Left ventricle myocardium inferior (tissue), 1 donor: ENCODE measurements around the gene SBNO2. TPM values are rescaled to one million over a fixed set of nuclear protein-coding genes. Genes with fewer than 3 reads are reported as not detected.
"Not testable (repeated sequence)": the region's sequence is repeated elsewhere in the genome, so short reads cannot be mapped to it uniquely, and the experiment has no call there.

Experiments
- DNase-seq: peaks from one replicate; pipeline ENCODE4 v3.0.0-alpha.2; 2020
- H3K27ac ChIP-seq: fragments of 200-600 bp; replicated peaks from 2 replicates; pipeline ENCODE4 v1.8.0; 2021
- H3K27me3 ChIP-seq: fragments of 200-600 bp; 2 replicates; pipeline ENCODE4 v1.8.0; 2021; ENCODE audit warnings: low read depth
- H3K36me3 ChIP-seq: fragments of 200-600 bp; 2 replicates; pipeline ENCODE4 v1.8.0; 2021
- H3K4me1 ChIP-seq: fragments of 200-600 bp; 2 replicates; pipeline ENCODE4 v1.8.0; 2021
- H3K4me3 ChIP-seq: fragments of 200-600 bp; 2 replicates; pipeline ENCODE4 v1.8.0; 2021; ENCODE audit warnings: mild to moderate bottlenecking, moderate library complexity
- H3K9me3 ChIP-seq: fragments of 200-600 bp; replicated peaks from 2 replicates; pipeline ENCODE4 v1.8.0; 2021
- CTCF ChIP-seq: fragments of 200-600 bp; IDR thresholded peaks from 2 replicates; pipeline ENCODE4 v1.8.0; 2021; ENCODE audit warnings: antibody characterized with exemption, mild to moderate bottlenecking, borderline replicate concordance
- intact Hi-C: fragments of 100-400 bp; cut with micrococcal nuclease; formaldehyde crosslinking; loops from one replicate; pipeline ENCODE4 v1.11.0; 2022
- total RNA-seq: library from RNA; stranded (reverse); fragmentation: NEBNext Ultra II Directional; extraction: Animal tissue kit (Norgen Biotek cat#: 25700); gene quantifications from one replicate; pipeline ENCODE4 v1.2.1, GENCODE V29; 2021
- donor health status: DM: no; HTN: yes; CAD: no; lungs with severe emphysema.

SBNO2 gene
- total RNA-seq, 1 donor from 2014 or later: 16.9 TPM

GRCh38 chr19:1210227-1210538 lies 36.1 kb upstream of the SBNO2 start:
- H3K27me3 ChIP-seq: no peaks in the 10 kb centered on the region
- TF ChIP-seq CTCF: no peak
- H3K4me1 ChIP-seq: peaks cover 91% of the 10 kb centered on the region
- intact Hi-C loops: no loop called here
- H3K36me3 ChIP-seq: peaks cover 19% of the 10 kb centered on the region
- H3K27ac ChIP-seq: peak overlapping the region; percentile 27
- no peak overlapping the region for H3K4me3 ChIP-seq
- DNase-seq: no peak
- no peaks in the 10 kb centered on the region for H3K9me3 ChIP-seq

GRCh38 chr19:1208830-1209229 lies 34.8 kb upstream of the SBNO2 start:
- Histone ChIP-seq H3K4me3 (peak overlapping the region; percentile 79), H3K27ac (peak overlapping the region; percentile 92), H3K36me3 (peaks cover 19% of the 10 kb centered on the region), H3K4me1 (peaks cover 84% of the 10 kb centered on the region)
- H3K9me3 ChIP-seq, DNase-seq, intact Hi-C loops, H3K27me3 ChIP-seq: not testable (repeated sequence)

- H3K9me3 ChIP-seq: no peaks in the 10 kb centered on the region
- peaks cover 14% of the 10 kb centered on the region for H3K36me3 ChIP-seq
- DNase-seq: no peak
- intact Hi-C loops: no loop called here
- peaks cover 65% of the 10 kb centered on the region for H3K4me1 ChIP-seq
- H3K27ac ChIP-seq: peak overlapping the region; percentile 92
- H3K27me3 ChIP-seq: no peaks in the 10 kb centered on the region
- no peak for TF ChIP-seq CTCF
- H3K4me3 ChIP-seq: peak overlapping the region; percentile 79
Measured at GRCh38 chr19:1206864-1207450, 32.9 kb upstream of the SBNO2 start.

GRCh38 chr19:1206150-1206863 lies 32.2 kb upstream of the SBNO2 start:
- peak overlapping the region; percentile 92 for H3K27ac ChIP-seq
- TF ChIP-seq CTCF: no peak
- H3K36me3 ChIP-seq: peaks cover 13% of the 10 kb centered on the region
- H3K9me3 ChIP-seq: no peaks in the 10 kb centered on the region
- intact Hi-C loops: no loop called here
- peak overlapping the region; percentile 79 for H3K4me3 ChIP-seq
- no peaks in the 10 kb centered on the region for H3K27me3 ChIP-seq
- peaks cover 58% of the 10 kb centered on the region for H3K4me1 ChIP-seq
- no peak for DNase-seq

GRCh38 chr19:1205114-1206099 lies 31.3 kb upstream of the SBNO2 start, which contains the start of gene STK11:
Gene STK11 (plus strand): TSS chr19:1205778. CDS start chr19:1206914, 1,136 bp downstream.
- Histone ChIP-seq H3K27me3 (no peaks in the 10 kb centered on the region), H3K36me3 (peaks cover 7% of the 10 kb centered on the region), H3K4me1 (peaks cover 49% of the 10 kb centered on the region), H3K27ac (peak within 1 kb of the TSS; percentile 92), H3K9me3 (no peaks in the 10 kb centered on the region), H3K4me3 (peak within 1 kb of the TSS; percentile 79)
- intact Hi-C loops: no loop called here
- TF ChIP-seq CTCF: no peak
- peak; percentile 100 for DNase-seq

- H3K27ac ChIP-seq, H3K4me3 ChIP-seq, H3K9me3 ChIP-seq, H3K36me3 ChIP-seq, H3K27me3 ChIP-seq, intact Hi-C loops, DNase-seq, H3K4me1 ChIP-seq: not testable (repeated sequence)
Measured at GRCh38 chr19:1200614-1201013, 26.5 kb upstream of the SBNO2 start.
